Activated CD8-positive, alpha-beta memory T cell treated with anti-CD3 and anti-CD28 coated beads for 36 hours (primary cell): ENCODE data around the gene HDAC1. TPM values are rescaled to one million over a fixed set of nuclear protein-coding genes. Genes with fewer than 3 reads are reported as not detected.

ENCODE experiments used
- CTCF ChIA-PET: fragments of 350-600 bp; sonication (Branson Sonifier 250); formaldehyde crosslinking; loops from one replicate; lab custom pipeline; 2021; ENCODE audit warnings: antibody characterized with exemption; lab: Charles Lee
- POLR2A ChIA-PET: fragments of 350-600 bp; sonication (Branson Sonifier 250); formaldehyde crosslinking; loops from one replicate; lab custom pipeline; 2021; ENCODE audit warnings: antibody characterized with exemption; lab: Charles Lee
- total RNA-seq, 2 experiments: library from RNA; stranded (reverse); gene quantifications; one replicate each; pipeline ENCODE4 v1.2.3, GENCODE V29; 2021

The HDAC1 gene
- total RNA-seq = 100 to 1,000 TPM; 159 to 160 TPM

GRCh38 chr1:32291708-32292538, at the start of gene HDAC1:
Gene HDAC1 (plus strand): TSS chr1:32292083. CDS start chr1:32292170, 87 bp downstream.
- POLR2A ChIA-PET = interaction anchor here (0.5 to 1.8 kb wide), 15 partner anchors 9 to 670 kb away, joined by 3 to 13 read pairs (median 4); partner anchors contain the start of genes LCK, MARCKSL1 and TXLNA
- CTCF ChIA-PET = interaction anchor here (0.7 to 1.4 kb wide), 6 partner anchors 9 to 76 kb away, joined by 3 to 4 read pairs (median 3); no protein-coding TSS in a partner anchor

DNA sequence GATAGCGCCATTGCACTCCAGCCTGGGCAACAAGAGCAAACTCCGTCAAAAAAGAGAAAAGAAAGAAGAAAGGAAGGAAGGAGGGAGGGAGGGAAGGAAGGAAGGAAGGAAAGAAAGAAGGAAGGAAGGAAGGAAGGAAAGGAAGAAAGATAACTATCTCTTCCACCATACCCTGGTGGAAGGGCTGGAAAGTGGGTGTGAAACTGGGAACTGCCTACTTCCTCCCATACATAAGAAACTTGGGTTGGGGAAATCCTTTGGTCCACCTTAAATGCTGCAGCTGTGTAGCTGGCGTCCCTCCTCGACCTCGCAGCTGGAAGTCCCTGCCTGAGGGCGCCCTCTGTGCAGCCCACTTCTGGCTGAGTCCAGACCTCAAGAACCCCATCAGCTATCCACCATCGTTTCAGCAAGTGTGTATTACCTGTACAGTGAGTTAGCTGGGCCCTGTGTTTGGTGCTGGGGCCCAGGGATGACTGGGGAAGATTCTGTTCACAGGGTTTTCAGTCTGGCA, 49.5 kb upstream of the HDAC1 start:
- POLR2A ChIA-PET = interaction anchor here (0.5 kb wide), 1 partner anchor 78 kb away, joined by 3 read pairs; no protein-coding TSS in a partner anchor
- CTCF ChIA-PET = interaction anchor here (0.6 kb wide), 2 partner anchors 128 to 228 kb away, joined by 3 to 4 read pairs; no protein-coding TSS in a partner anchor

DNA sequence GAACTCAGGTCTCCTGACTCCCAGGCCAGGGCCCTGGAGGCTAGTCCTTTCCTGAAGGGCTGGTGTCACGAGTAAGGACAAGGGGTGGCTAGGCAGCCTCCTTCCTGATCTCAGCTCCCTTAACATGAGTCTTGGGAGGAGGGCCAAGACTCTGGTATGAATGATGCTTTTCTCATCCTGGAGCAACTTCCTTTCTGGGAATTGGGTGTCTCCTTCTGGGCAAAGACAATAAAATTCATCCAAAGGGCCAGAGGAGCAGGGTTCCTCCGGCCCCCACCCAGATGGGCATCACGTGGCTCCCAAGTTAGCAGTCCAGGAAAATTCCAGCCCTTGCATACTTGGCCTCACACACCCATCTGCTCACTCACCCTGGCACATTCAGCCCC, 45.0 kb upstream of the HDAC1 start, which contains the start of gene FAM167B:
Gene FAM167B, plus strand, starts transcription at position 335 of the 386 bp plus-strand sequence. CDS start 200 bp downstream, outside the sequence.
- CTCF ChIA-PET = interaction anchor here (0.6 to 6.7 kb wide), 7 partner anchors 8 to 33 kb away, joined by 3 to 59 read pairs (median 7); partner anchors contain the start of genes EIF3I and TMEM234
- POLR2A ChIA-PET = no interaction called here

DNA sequence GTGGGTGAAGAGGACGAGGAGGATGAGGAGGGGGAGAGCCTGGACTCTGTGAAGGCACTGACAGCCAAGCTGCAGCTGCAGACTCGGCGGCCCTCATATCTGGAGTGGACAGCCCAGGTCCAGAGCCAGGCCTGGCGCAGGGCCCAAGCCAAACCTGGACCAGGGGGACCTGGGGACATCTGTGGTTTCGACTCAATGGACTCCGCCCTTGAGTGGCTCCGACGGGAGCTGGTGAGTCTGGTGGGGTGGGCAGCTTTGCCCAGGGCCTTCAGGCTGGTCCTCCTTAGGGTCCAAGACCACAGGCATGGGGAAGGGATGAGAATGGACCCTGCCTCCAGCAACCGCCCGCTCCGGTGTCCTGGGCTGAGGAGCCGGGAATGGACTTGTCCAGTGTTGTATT, 44.4 kb upstream of the HDAC1 start:
- ChIA-PET POLR2A (interaction anchor here (0.6 to 1.3 kb wide), 2 partner anchors 31 to 45 kb away, joined by 3 read pairs; partner anchors contain the start of gene HDAC1), CTCF (interaction anchor here (1.0 to 6.7 kb wide), 12 partner anchors 9 to 139 kb away, joined by 3 to 59 read pairs (median 5); partner anchors contain the start of genes EIF3I and TMEM234)

DNA sequence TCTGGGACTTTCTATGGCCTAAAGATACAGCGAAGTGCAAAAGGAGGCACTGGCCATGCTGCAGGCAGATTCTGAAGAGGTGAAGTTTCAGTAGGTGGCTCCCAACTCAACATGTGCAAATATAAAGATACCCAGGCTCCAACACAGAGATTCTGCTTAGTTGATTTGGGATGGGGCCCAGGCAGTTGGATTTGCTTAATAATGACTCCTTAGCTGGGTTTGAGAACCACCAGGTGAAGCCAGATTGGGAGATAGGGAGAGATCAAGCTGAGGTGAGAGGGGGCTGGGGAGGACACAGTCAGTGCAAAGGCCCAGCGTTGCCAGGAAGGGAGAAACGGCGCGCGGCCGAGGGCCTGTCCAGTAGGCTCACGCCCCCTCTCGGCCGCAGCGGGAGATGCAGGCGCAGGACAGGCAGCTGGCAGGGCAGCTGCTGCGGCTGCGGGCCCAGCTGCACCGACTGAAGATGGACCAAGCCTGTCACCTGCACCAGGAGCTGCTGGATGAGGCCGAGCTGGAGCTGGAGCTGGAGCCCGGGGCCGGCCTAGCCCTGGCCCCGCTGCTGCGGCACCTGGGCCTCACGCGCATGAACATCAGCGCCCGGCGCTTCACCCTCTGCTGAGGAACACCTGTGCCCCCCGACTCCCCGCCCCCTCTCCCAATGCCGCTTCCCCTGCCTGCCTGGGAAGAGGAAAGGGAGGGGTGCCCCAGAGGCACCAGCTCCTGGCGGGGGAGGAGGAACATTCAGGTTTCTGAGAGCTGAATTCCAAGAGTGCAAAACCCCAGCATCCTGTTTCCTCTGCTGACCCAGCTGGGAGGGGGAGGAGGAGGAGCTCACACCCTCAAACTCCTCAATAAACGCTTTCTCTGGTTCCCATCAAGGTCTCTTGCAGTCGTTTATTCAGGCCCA, 43.6 kb upstream of the HDAC1 start:
- ChIA-PET POLR2A (interaction anchor here (0.6 to 3.6 kb wide), 7 partner anchors 7 to 62 kb away, joined by 3 to 20 read pairs (median 3); partner anchors contain the start of gene HDAC1), CTCF (interaction anchor here (0.5 to 6.7 kb wide), 24 partner anchors 9 to 382 kb away, joined by 3 to 59 read pairs (median 4); partner anchors contain the start of genes CCDC28B, EIF3I, HDAC1 and TMEM234)

DNA sequence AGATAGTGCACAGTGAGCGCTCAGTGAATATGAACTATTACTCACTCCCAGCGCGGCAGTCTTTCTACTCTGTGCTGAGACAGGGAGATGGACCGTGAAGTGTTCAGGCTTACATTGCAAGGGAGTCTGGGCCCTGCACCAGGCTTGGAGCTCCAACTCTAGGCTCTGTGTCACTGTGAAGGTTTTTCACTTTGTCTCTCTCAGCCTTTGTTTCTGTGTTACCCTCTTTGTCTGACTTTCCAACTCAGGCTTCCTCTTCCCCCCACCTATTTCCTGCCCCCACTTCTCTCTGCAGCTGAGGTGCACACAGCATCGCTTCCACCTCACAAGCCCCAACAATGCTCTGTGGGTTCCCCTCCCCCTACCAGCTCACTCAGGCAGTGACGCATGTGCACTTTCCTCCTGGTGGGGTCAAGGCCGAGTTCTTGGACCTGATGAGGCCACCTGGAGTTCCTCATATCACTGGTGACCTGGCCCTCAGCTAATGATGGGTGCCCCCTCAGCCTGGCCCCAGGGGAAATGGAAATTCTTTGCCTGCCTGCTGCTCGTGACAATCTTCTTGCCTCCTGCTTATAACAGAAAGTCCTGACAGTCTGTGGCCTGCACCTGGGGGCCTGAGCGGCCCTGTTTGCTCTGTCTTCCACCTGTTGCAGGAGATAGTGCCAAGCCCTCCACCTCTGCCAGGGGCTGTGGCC, 41.9 kb upstream of the HDAC1 start:
- ChIA-PET POLR2A (interaction anchor here (0.5 to 4.2 kb wide), 8 partner anchors 9 to 377 kb away, joined by 3 to 20 read pairs (median 6); partner anchors contain the start of genes HDAC1, KPNA6 and MARCKSL1), CTCF (interaction anchor here (1.1 to 6.7 kb wide), 9 partner anchors 11 to 83 kb away, joined by 3 to 59 read pairs (median 6); no protein-coding TSS in a partner anchor)

- ChIA-PET CTCF (interaction anchor here (1.5 to 6.7 kb wide), 4 partner anchors 12 to 82 kb away, joined by 4 to 59 read pairs (median 4); no protein-coding TSS in a partner anchor), POLR2A (interaction anchor here (0.6 to 4.2 kb wide), 9 partner anchors 10 to 307 kb away, joined by 3 to 20 read pairs (median 5); partner anchors contain the start of genes HDAC1, KPNA6 and MARCKSL1)
Measured at GRCh38 chr1:32250893-32251716, 40.8 kb upstream of the HDAC1 start, which contains the start of gene LCK. Gene LCK (plus strand): TSS chr1:32251265. CDS start chr1:32274330, 23,065 bp downstream.

DNA sequence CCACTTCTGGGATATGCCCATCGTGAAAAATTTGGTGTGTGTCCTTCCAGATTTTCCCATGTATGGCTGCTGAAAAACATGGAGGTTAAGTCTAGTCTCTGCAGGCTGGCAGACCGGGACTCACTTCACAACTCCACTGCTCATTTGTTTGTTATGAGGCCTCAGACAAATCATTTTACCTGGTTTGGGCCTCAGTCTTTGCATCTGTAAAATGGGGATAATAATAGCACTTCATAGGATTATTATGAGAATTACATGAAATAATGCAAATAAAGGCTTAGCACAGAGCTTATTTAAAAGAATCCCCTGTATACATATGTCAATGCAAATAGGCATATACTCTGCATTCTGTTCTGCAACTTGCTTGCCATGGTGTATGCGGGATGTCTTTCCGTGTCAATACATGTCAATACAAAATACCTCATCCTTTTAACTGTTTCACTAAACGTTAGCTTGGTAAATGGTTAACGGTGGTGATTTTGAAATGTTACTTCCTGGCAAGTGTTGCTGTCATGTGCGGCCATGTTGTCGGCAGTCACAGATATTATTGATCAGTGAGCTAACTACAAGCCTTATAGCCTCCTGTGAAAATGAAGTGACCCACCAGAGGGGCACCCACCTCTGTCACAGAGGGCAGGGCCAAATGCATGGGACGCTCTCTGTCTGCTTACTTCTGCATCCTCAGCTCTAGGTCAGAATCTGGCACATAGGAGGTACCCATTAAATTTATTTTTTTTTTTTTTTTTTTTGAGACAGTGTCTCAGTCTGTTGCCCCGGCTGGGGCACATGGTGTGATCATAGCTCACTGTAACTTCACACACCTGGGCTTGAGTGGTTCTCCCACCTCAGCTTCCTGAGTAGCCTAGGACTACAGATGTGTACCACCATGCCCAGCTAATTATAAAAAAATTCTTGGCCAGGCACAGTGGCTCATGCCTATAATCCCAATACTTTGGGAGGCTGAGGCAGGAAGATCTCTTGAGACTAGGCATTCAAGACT, 36.5 kb upstream of the HDAC1 start:
- POLR2A ChIA-PET = interaction anchor here (0.6 to 0.9 kb wide), 4 partner anchors 11 to 48 kb away, joined by 3 to 7 read pairs (median 5); no protein-coding TSS in a partner anchor
- CTCF ChIA-PET = interaction anchor here (1.0 to 2.1 kb wide), 2 partner anchors 10 to 15 kb away, joined by 4 to 7 read pairs; no protein-coding TSS in a partner anchor

GRCh38 chr1:32256473-32257226, 35.2 kb upstream of the HDAC1 start:
- POLR2A ChIA-PET = interaction anchor here (0.6 to 1.0 kb wide), 3 partner anchors 35 to 442 kb away, joined by 4 read pairs; partner anchors contain the start of gene HDAC1
- CTCF ChIA-PET = interaction anchor here (1.4 to 2.1 kb wide), 4 partner anchors 8 to 16 kb away, joined by 3 to 7 read pairs (median 5); no protein-coding TSS in a partner anchor

DNA sequence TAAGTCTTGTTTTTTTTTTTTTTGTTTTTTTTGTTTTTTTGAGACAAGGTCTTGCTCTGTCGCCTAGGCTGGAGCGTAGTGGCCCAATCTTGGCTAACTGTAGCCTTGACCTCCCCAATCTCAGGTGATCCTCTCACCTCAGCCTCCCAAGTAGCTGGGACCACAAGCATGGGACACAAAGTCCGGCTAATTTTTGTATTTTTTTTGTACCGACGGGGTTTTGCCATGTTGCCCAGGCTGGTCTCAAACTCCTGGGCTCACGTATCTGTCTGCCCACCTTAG, 34.7 kb upstream of the HDAC1 start:
- POLR2A ChIA-PET = interaction anchor here (0.6 to 1.0 kb wide), 2 partner anchors 34 to 442 kb away, joined by 4 read pairs; partner anchors contain the start of gene HDAC1
- CTCF ChIA-PET = interaction anchor here (1.4 kb wide), 3 partner anchors 9 to 17 kb away, joined by 3 to 7 read pairs (median 3); no protein-coding TSS in a partner anchor

GRCh38 chr1:32263236-32263593, 28.7 kb upstream of the HDAC1 start:
- POLR2A ChIA-PET = interaction anchor here (0.6 to 1.2 kb wide), 2 partner anchors 9 to 14 kb away, joined by 3 to 6 read pairs; no protein-coding TSS in a partner anchor
- CTCF ChIA-PET = interaction anchor here (1.3 to 1.4 kb wide), 2 partner anchors 22 to 47 kb away, joined by 3 read pairs; no protein-coding TSS in a partner anchor

- ChIA-PET POLR2A (no interaction called here), CTCF (interaction anchor here (1.4 kb wide), 1 partner anchor 22 kb away, joined by 3 read pairs; no protein-coding TSS in a partner anchor)
Measured at GRCh38 chr1:32263744-32264143, 28.1 kb upstream of the HDAC1 start.

DNA sequence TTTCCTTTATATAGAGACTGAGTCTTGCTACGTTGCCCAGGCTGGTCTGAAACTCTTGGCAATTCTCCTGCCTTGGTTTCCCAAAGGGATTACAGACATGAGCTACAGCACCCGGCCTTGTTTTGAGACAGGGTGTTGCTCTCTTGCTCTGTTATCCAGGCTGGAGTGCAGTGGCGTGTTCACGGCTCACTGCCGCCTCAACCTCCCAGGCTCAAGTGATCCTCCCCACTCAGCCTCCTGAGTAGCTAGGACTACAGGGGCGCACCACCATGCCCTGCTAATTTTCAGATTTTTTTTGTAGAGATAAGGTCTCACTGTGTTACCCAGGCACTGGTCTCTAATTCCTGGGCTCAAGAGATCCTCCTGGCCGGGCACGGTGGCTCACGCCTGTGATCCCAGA, 26.0 kb upstream of the HDAC1 start:
- ChIA-PET POLR2A (interaction anchor here (0.7 to 0.8 kb wide), 2 partner anchors 10 to 15 kb away, joined by 3 to 5 read pairs; partner anchors contain the start of gene LCK), CTCF (interaction anchor here (0.7 to 2.1 kb wide), 7 partner anchors 8 to 477 kb away, joined by 3 to 5 read pairs (median 4); no protein-coding TSS in a partner anchor)
